Measurements from ENCODE around the gene PPP2R2D.

DNA sequence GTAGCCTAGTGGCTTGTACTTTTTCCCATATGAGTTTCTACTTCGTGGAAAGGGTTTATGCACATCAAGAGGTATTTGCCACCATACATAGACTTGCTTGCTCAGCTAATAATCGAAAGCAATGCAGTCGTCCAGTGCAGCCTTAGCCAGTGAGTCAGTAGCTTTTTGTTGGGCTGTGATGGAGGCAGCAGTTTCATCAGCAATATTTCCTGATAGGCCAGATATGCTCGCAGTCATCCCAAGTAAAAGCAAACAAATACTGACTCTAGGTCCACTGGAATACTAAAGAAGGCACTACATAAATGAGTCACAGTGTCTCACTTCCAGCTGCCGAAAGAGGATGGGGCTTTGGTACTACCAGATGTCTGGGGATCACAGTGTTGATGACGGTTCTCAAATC lies 83.0 kb downstream of the PPP2R2D start:
- TF ChIP-seq CBFB (CRISPR knock-in tag; IDR thresholded peaks at IDR 0.05; ENCODE audit: low read depth) (no peak), CREB1 (CRISPR knock-in tag; IDR thresholded peaks at IDR 0.05) (no peak), OVOL2 (CRISPR knock-in tag; IDR thresholded peaks at IDR 0.05; ENCODE audit: borderline replicate concordance) (no peak), ZNF263 (CRISPR knock-in tag; IDR thresholded peaks at IDR 0.05; ENCODE audit: low read depth) (no peak)
- TF ChIP-seq, protein P1, sequence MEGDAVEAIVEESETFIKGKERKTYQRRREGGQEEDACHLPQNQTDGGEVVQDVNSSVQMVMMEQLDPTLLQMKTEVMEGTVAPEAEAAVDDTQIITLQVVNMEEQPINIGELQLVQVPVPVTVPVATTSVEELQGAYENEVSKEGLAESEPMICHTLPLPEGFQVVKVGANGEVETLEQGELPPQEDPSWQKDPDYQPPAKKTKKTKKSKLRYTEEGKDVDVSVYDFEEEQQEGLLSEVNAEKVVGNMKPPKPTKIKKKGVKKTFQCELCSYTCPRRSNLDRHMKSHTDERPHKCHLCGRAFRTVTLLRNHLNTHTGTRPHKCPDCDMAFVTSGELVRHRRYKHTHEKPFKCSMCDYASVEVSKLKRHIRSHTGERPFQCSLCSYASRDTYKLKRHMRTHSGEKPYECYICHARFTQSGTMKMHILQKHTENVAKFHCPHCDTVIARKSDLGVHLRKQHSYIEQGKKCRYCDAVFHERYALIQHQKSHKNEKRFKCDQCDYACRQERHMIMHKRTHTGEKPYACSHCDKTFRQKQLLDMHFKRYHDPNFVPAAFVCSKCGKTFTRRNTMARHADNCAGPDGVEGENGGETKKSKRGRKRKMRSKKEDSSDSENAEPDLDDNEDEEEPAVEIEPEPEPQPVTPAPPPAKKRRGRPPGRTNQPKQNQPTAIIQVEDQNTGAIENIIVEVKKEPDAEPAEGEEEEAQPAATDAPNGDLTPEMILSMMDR (IDR thresholded peaks at IDR 0.05) = no peak
- TF ChIP-seq, protein P2, sequence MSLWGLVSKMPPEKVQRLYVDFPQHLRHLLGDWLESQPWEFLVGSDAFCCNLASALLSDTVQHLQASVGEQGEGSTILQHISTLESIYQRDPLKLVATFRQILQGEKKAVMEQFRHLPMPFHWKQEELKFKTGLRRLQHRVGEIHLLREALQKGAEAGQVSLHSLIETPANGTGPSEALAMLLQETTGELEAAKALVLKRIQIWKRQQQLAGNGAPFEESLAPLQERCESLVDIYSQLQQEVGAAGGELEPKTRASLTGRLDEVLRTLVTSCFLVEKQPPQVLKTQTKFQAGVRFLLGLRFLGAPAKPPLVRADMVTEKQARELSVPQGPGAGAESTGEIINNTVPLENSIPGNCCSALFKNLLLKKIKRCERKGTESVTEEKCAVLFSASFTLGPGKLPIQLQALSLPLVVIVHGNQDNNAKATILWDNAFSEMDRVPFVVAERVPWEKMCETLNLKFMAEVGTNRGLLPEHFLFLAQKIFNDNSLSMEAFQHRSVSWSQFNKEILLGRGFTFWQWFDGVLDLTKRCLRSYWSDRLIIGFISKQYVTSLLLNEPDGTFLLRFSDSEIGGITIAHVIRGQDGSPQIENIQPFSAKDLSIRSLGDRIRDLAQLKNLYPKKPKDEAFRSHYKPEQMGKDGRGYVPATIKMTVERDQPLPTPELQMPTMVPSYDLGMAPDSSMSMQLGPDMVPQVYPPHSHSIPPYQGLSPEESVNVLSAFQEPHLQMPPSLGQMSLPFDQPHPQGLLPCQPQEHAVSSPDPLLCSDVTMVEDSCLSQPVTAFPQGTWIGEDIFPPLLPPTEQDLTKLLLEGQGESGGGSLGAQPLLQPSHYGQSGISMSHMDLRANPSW (CRISPR knock-in tag; conservative IDR thresholded peaks at IDR 0.05; ENCODE audit: low read depth) = no peak

Measured in WTC11 (cell line).